GM19193 (cell line): Measurements from ENCODE around the gene DCHS1.

Experiments
- POLR2A ChIP-seq: IDR thresholded peaks from 4 replicates; pipeline ENCODE4 v1.6.1; 2011; ENCODE audit not compliant: insufficient read depth, insufficient read length; ENCODE audit errors: extremely low read depth

Gene DCHS1

DNA sequence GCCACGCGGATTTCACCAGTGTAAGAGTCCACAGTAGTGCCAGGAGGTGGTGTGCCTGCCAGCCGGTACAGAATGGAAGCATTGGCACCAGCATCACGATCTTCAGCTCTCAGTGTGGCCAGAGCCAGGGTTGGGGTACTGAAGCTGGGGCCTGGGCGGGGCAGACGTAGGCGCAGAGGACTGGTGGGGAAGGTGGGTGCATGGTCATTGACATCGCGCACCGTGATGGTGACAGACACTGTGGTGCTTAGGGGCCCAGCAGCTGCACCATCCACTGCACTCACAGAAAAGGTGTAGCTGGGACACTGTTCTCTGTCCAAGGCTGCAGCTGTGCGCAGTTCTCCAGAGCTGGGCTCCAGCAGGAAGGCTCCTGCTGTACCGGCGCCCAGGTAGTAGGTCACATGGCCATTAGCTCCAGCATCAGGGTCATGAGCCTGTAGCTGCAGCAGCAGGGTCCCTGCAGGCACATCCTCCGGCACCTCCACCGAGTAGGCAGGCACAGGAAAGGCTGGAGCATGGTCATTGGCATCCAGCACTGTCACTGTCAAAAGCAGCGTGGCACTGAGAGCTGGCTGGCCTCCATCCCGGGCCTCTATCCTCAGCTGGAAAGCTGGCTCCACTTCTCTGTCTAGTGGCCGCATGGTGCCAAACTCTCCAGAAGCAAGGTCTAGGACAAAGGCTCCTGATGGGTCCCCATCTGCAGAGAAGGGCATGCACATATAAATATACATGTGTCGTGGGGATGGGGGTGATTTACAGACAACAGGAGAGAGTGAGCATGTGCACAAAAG, 28.4 kb downstream of the DCHS1 start:
- TF ChIP-seq POLR2A = no peak

DNA sequence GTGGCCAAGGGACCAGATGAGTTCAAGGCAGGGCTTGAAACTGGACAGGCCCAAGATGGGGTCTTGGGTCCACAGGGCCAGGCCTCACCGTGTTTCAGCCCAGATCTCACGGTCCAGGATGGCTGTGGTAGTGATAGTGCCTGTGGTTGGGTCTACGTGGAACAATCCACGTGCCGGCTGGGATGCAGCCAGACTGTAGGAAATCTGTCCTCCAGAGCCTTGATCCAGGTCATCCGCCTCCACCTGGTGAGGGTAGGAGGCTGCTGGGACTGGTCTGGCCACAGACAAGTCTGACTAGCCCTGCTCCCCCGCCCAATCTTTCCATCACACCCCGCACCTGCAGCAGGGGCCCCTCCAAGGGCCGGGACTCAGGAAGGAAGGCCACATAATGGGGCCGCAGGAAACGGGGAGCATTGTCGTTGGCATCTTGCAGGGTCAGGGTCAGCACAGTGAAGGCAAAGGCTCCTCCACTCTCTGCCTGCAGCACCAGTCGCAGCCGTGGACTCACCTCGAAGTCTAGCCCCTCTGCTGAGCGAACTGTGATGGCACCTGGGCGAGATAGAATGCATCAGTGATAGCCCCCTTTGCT, 29.7 kb downstream of the DCHS1 start:
- TF ChIP-seq POLR2A = no peak

DNA sequence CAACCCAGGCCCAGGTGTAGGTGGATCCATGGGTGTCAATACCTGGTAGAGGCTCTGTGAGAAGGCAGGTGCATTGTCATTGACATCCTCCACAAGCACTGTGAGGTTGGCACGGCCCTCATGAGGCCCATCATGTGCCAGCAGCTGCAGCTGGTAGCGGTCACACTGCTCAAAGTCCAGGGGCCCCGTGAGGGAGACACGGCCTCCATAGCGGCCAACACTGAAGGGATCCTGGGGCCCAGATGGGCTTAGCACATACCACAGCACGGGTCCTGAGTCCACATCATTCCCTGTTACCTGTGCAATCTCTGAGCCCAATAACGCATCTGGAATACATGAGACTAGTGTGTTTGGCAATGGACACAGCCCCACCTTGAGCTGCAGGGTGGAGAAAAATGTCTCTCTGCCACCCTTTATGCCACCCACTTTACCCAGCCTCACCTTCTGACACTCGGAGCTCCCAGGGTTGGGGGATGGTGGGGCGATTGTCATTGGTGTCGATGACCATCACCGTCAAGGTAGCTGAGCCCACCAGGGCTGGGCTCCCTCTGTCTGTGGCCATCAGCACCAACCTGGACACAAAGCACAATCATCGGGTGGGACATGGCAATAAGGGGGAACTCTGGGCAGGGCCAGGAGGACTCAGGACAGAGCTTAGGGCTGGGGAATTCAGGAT, 30.3 kb downstream of the DCHS1 start:
- no peak for TF ChIP-seq POLR2A

DNA sequence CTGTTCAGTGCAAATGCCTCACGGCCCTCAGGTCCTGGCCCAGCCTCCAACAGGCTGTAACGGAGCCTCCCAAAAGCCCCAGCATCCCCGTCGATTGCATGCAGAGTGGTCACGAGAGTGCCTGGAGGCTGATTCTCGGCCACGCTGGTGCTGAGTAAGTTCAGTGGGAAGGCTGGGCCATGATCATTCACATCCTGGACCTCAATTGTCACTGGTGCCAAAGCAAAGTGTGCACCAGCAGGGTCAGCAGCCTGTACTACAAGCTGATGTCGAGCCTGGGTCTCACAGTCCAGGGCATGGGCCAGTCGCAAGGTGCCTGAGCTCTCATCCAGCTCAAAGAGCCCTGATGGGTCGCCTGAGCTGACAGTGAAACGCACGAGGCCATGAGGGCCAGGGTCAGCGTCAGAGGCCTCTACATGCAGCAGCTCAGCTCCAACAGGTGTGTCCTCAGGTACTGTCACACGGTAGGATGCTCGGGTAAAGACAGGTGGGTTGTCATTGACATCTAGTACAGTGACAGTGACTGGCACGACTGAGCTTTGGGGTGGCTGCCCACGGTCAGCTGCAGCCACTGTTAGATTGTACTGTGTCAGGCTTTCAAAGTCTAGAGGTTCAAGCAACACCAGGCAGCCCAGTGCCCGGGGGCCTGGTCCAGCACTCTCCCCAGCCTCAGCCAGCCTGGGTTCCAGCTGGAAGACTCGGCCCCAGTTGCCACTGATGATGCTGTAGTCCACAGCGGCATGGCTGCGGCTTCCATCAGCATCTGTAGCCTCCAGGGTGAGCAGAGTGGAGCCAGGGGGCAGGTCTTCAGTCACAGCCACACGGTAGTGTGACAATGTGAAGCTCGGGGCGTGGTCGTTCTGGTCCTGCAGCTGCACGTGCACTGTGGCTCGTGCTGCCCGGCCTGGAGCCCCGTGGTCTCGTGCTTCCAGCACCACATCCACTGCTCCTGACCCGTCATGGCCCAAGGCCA, 31.9 kb downstream of the DCHS1 start:
- TF ChIP-seq POLR2A = no peak

DNA sequence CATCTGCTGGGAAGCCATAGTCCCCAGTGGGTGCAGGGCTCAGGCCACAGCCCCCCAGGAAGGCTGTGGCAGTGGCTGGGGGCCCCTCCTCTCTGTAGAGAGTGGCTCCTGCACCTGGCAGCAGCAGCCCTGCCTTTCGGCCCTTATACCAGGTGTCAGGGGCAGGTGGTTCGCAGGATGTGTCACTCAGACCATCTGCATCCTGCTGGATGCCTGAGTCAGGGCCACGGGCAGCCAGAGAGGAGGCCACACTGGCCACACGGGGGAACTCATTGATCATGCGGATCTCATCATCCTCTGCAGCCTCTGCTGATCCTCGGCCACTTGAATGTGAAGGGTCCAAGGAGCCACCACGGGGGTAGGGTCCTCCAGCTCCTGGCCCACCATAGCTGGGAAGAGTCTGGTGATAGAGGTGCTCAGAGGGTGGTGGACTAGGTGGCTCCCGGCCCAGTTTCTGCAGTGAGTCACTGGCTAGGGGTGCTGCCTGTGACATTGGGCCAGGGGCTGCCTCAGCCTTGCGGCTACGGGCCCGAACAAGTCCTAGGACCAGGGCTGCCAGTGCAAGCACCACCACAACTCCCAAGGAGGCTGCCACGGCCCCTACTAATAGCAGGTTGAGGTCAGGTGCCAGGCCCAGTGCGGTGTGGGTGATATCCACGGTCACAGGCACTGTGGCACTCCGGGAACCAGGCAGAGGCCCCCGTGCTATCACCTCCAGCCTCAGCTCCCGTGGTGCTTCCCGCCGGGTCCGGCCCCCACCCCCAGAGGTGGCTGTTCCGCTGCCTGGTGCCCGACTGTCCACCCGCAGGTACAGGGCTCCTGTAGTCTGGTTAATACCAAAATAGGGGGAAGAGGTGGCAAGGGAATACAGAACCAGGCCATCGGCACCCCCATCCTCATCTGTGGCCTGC, 33.1 kb downstream of the DCHS1 start:
- no peak for TF ChIP-seq POLR2A

DNA sequence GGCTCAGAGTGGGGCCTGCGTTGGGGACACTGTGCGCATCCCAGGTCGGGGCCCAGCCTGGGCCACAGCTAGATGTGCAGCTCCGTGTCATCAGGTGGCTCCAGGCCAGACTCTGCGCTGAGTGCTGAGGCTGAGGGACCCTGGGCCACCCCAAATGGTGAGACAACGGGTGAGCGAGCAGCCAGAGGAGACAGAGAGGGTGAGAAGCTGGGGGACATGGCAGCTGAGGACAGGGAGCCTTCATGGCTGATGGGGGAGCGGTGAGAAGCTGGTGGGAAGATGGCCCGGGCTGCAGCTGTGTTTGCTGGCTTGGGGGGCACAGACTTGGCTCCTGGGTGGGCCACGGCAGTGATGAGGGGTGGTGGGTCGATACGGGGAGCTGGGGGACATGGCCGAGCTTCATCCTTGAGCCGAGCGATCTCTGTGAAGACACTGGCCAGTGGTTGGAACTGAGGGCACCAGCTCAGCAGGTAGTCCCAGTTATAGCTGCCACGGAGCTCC, 33.8 kb downstream of the DCHS1 start:
- no peak for TF ChIP-seq POLR2A

DNA sequence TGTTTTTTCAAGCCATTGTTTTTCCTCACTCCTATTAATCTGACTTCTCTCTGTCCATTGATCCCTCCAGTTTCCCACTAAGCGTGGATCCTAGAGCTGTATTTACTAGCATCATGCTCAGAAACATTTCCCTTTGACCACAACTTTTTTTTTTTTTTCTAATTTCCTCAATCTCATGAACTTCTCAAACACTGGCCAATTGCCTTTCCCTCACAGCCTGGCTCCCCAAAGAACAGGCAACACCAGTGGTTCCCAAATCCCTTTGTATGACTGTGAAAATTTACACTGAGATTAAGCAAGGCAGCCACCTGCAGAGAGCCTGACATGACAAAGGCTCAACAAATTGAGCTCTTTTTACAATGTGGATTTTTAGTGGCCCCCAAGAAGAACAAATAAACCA, 35.0 kb downstream of the DCHS1 start:
- no peak for TF ChIP-seq POLR2A

DNA sequence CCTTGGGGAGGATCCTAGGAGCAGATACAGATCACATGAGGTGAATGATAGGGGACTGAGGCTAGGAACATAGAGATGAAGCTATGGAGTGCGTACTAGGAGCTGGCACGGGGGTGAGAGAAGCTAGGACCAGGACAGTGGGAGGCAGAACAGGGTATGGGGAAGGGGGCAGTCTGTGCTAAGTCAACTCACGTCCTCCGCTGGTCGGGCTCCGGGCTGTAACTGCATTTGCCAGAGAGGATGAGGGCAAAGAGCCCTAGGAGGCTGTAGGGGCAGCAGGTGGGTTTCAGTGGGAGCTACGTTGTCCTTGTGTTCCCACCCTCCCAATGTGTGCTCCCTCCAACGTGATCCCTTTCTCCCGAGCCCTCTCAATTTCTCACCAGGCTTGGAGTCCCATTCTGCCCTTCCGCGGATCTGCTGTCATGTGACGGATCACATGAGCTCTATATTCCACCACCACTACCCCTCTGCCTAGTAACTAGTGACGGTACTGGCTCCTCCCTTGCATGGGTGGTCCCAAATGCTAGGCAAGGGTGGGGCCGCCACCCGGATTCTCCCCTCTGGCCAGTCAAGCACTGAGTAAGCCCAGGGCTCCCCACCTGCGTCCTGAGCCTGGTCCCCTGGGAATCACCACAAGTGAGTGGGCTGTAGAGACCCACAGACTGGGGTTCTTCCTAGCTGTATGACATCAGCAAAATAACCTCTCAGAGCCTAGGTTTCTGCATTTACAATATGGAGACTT, 36.4 kb downstream of the DCHS1 start, which contains the start of gene TPP1:
TPP1 (minus strand) TSS at position 419 of the 742 bp plus-strand sequence; CDS start at position 397, 22 bp downstream.
- peak; percentile 74 for TF ChIP-seq POLR2A

DNA sequence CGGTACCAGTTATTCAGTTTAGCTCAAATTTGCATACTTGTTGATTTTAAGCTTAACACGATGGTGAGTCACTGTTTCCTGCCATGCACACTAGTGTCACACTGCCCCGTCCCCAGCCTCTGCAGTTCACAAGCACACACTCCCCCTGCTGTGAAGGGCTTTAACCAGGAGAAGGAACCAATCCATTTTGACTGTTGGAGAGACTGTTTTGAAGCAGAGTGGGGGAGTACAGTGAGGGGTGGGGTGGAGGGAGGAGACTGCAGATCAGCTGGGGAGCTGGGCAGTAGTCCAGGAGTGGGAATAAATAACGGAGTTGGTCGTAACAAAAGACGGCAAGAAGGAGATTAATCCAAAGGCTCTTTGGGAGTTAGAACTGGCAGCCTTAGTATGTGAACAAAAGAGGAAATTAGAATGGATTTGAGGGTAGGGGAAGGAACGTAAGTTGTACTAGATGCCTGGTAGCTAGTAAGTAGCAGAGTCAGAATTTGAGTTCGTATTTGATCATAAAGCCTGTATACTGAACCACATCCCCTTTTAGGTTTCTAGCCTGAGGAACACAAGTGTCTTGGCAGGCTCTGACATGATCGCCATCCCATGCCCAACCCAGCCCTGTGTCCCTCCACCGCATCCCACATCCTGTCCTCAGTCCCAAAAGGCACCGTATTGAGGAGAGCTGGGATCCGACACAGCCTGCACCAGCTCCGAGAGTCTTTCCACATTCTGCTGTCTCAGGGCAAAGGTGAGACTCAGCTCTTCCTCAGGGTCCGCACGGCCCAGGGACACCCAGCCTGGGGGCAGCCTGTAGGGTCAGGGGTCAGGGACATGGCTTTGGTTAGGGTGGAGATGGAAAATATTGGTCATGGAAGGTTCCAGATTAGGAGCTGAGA, 37.2 kb downstream of the DCHS1 start:
- peak; percentile 28 for TF ChIP-seq POLR2A

DNA sequence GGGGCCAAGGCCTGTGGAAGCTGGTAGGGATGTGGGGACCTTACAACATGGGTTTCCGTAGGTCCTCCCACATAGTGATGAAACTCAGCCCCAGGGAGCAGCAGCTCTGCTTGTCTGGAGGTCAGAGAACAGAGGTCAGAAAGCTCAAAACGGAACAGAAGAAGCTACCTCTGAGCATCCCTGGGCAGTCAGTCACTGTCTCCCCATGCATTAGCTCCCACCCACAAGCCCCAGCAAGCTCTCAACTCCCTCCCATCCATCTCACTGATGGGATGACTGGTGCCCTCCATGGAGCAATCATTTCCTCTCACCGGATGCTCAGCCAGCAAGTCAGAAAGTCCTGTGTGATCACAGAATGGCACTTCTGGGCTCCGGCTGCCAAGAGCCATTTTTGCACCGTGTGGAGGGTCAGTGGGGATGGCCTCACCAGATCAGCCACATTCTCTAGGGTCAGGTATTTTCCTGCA, 38.3 kb downstream of the DCHS1 start:
- no peak for TF ChIP-seq POLR2A

DNA sequence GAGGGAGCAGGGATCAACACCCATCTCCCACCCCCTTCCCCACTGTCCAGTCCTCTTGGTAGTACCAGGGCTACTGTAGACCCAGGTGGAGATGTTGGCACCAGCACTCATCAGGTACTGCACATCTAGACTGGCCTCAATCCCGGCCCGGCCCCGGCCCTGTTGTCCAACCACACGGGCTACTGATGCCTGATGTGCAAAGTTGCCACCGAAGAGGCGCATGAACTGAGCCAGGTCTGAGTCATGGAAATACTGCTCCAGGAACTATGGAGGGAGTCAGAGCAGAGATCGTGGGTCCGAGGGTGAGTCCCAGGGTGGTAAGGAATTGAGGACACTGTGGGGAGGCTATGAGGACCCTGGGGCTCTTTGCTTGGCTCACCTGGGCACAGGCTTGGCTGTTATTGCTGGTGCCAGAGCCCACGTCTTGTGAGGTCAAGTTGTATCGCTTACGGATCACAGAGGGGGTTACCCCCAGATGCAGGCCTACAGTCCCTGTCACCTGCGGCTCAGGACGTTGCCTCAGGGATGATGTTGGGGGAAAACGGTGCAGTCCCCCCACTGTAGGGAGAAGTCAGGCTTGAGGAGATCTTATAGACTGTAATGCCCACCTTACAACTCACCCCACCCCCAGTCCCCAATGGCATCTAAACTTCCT, 38.9 kb downstream of the DCHS1 start:
- TF ChIP-seq POLR2A = no peak
